Gastroesophageal sphincter (tissue), 3 donors: ENCODE data around the gene VEPH1.

Experiments used
- CTCF ChIP-seq, 4 experiments: fragments of 200-600 bp in 2 of 4; fragments of 450-650 bp in 2 of 4; sonication (generic) in 1 of 4; IDR thresholded peaks; one replicate each; pipeline ENCODE4 v1.5.1; 2017 to 2019; ENCODE audit warnings: antibody characterized with exemption in 4 of 4, mild to moderate bottlenecking in 2 of 4, moderate library complexity in 2 of 4
- EP300 ChIP-seq: sonication (generic); formaldehyde crosslinking; IDR thresholded peaks from one replicate; pipeline ENCODE4 v1.6.1; 2017; ENCODE audit warnings: antibody characterized with exemption, mild to moderate bottlenecking

GRCh38 chr3:157436583-157437291, 66.5 kb downstream of the VEPH1 start, which contains the start of gene PTX3:
- TF ChIP-seq EP300, result no peak
- no peak for TF ChIP-seq CTCF (IDR thresholded peaks at IDR 0.05)
